ENCODE results near the gene FRMD5. TPM values are rescaled to one million over a fixed set of nuclear protein-coding genes. Genes with fewer than 3 reads are reported as not detected.

FRMD5 gene
- total and polyA plus RNA-seq, 2 donors from 2014 or later: 0.32 to 0.41 TPM

GRCh38 chr15:43893956-43894355 is 301.1 kb downstream of the FRMD5 start:
- Histone ChIP-seq H3K4me3 (ENCODE audit: low read length in 3 of 3) (no peak overlapping the region), H3K27me3 (ENCODE audit: control insufficient read depth, insufficient read depth, low read length) (no peaks in the 10 kb centered on the region), H3K9me3 (ENCODE audit: control insufficient read depth in 2 of 3, insufficient read depth in 1 of 3, low read length in 3 of 3) (no peaks in the 10 kb centered on the region), H3K4me1 (ENCODE audit: control insufficient read depth in 2 of 3, insufficient read depth in 2 of 3, low read depth in 1 of 3, low read length in 3 of 3) (no peaks in the 10 kb centered on the region), H3K9ac (ENCODE audit: low read length in 3 of 3) (no peak overlapping the region), H3K36me3 (ENCODE audit: control insufficient read depth in 2 of 3, insufficient read depth in 3 of 3, low read length in 3 of 3) (no peaks in the 10 kb centered on the region), H3K27ac (ENCODE audit: low read depth in 2 of 2, low read length in 2 of 2) (no peak overlapping the region)
- intact Hi-C loops (cut with DNase I): no loop called here
- TF ChIP-seq CTCF (IDR thresholded peaks at IDR 0.05; ENCODE audit: borderline replicate concordance, extremely low read depth, insufficient read depth): no peak
- no peak for FAIRE-seq
- no peak for DNase-seq

- no peak for TF ChIP-seq CTCF (IDR thresholded peaks at IDR 0.05; ENCODE audit: borderline replicate concordance, extremely low read depth, insufficient read depth)
- DNase-seq: no peak
- Histone ChIP-seq H3K36me3 (ENCODE audit: control insufficient read depth in 2 of 3, insufficient read depth in 3 of 3, low read length in 3 of 3) (no peaks in the 10 kb centered on the region), H3K27ac (ENCODE audit: low read depth in 2 of 2, low read length in 2 of 2) (no peak overlapping the region), H3K27me3 (ENCODE audit: control insufficient read depth, insufficient read depth, low read length) (no peaks in the 10 kb centered on the region), H3K9me3 (ENCODE audit: control insufficient read depth in 2 of 3, insufficient read depth in 1 of 3, low read length in 3 of 3) (no peaks in the 10 kb centered on the region), H3K4me1 (ENCODE audit: control insufficient read depth in 2 of 3, insufficient read depth in 2 of 3, low read depth in 1 of 3, low read length in 3 of 3) (no peaks in the 10 kb centered on the region), H3K9ac (ENCODE audit: low read length in 3 of 3) (no peak overlapping the region), H3K4me3 (ENCODE audit: low read length in 3 of 3) (no peak overlapping the region)
- intact Hi-C loops (cut with DNase I): no loop called here
- no peak for FAIRE-seq
Measured at GRCh38 chr15:43889042-43889441, 306.0 kb downstream of the FRMD5 start.

GRCh38 chr15:43887901-43888300 is 307.2 kb downstream of the FRMD5 start:
- Histone ChIP-seq H3K27ac (ENCODE audit: low read depth in 2 of 2, low read length in 2 of 2) (no peak overlapping the region), H3K9me3 (ENCODE audit: control insufficient read depth in 2 of 3, insufficient read depth in 1 of 3, low read length in 3 of 3) (no peaks in the 10 kb centered on the region), H3K27me3 (ENCODE audit: control insufficient read depth, insufficient read depth, low read length) (no peaks in the 10 kb centered on the region), H3K4me1 (ENCODE audit: control insufficient read depth in 2 of 3, insufficient read depth in 2 of 3, low read depth in 1 of 3, low read length in 3 of 3) (no peaks in the 10 kb centered on the region), H3K4me3 (ENCODE audit: low read length in 3 of 3) (no peak overlapping the region), H3K9ac (ENCODE audit: low read length in 3 of 3) (no peak overlapping the region), H3K36me3 (ENCODE audit: control insufficient read depth in 2 of 3, insufficient read depth in 3 of 3, low read length in 3 of 3) (no peaks in the 10 kb centered on the region)
- no peak for FAIRE-seq
- intact Hi-C loops (cut with DNase I): no loop called here
- DNase-seq: no peak
- TF ChIP-seq CTCF (IDR thresholded peaks at IDR 0.05; ENCODE audit: borderline replicate concordance, extremely low read depth, insufficient read depth): no peak

GRCh38 chr15:43886558-43886957 is 308.5 kb downstream of the FRMD5 start:
- no peak for FAIRE-seq
- H3K4me3 ChIP-seq (ENCODE audit: low read length in 3 of 3): no peak overlapping the region
- H3K27me3 ChIP-seq (ENCODE audit: control insufficient read depth, insufficient read depth, low read length): no peaks in the 10 kb centered on the region
- no peak overlapping the region for H3K9ac ChIP-seq (ENCODE audit: low read length in 3 of 3)
- no peak for DNase-seq
- H3K27ac ChIP-seq (ENCODE audit: low read depth in 2 of 2, low read length in 2 of 2): no peak overlapping the region
- no peaks in the 10 kb centered on the region for H3K36me3 ChIP-seq (ENCODE audit: control insufficient read depth in 2 of 3, insufficient read depth in 3 of 3, low read length in 3 of 3)
- no peaks in the 10 kb centered on the region for H3K9me3 ChIP-seq (ENCODE audit: control insufficient read depth in 2 of 3, insufficient read depth in 1 of 3, low read length in 3 of 3)
- TF ChIP-seq CTCF (IDR thresholded peaks at IDR 0.05; ENCODE audit: borderline replicate concordance, extremely low read depth, insufficient read depth): no peak
- H3K4me1 ChIP-seq (ENCODE audit: control insufficient read depth in 2 of 3, insufficient read depth in 2 of 3, low read depth in 1 of 3, low read length in 3 of 3): no peaks in the 10 kb centered on the region
- intact Hi-C loops (cut with DNase I): no loop called here
